SU-DHL-6 (cell line): ENCODE data around the gene SMAD1.

Experiments
- H2AFZ ChIP-seq: fragments of 200-600 bp; sonication (generic); 2 replicates; pipeline ENCODE4 v1.6.1; 2014; ENCODE audit warnings: low read depth, mild to moderate bottlenecking, moderate library complexity, mixed read lengths, antibody characterized with exemption, low read length; ENCODE audit not compliant: severe bottlenecking
- H3F3A ChIP-seq: fragments of 200-600 bp; shearing (Covaris generic); 2 replicates; pipeline ENCODE4 v1.6.0; 2016; ENCODE audit warnings: antibody characterized with exemption, mild to moderate bottlenecking; ENCODE audit not compliant: insufficient read depth
- H3K27ac ChIP-seq: fragments of 200-600 bp; sonication (generic); 2 replicates; pipeline ENCODE4 v1.5.1; 2016; ENCODE audit warnings: low read depth, mild to moderate bottlenecking, low read length, moderate library complexity, mixed read lengths
- H3K27me3 ChIP-seq: fragments of 200-600 bp; sonication (generic), shearing (Covaris generic); 2 replicates; pipeline ENCODE4 v1.6.0; 2014; ENCODE audit warnings: mild to moderate bottlenecking, low read length
- H3K36me3 ChIP-seq: fragments of 200-600 bp; sonication (generic); 2 replicates; pipeline ENCODE4 v1.6.1; 2014; ENCODE audit warnings: mild to moderate bottlenecking, low read length, mixed read lengths
- H3K4me2 ChIP-seq: fragments of 300-600, 200-600 bp; shearing (Covaris generic), sonication (generic); 2 replicates; pipeline ENCODE4 v1.6.0; 2014; ENCODE audit warnings: low read length, low read depth, mild to moderate bottlenecking; ENCODE audit not compliant: poor library complexity, severe bottlenecking
- H3K4me3 ChIP-seq: fragments of 200-600 bp; sonication (generic); 2 replicates; pipeline ENCODE4 v1.5.1; 2014; ENCODE audit warnings: antibody characterized with exemption, low read length, mild to moderate bottlenecking, mixed read lengths; ENCODE audit not compliant: insufficient read depth, poor library complexity, severe bottlenecking
- H3K79me2 ChIP-seq: fragments of 200-600 bp; sonication (generic); 2 replicates; pipeline ENCODE4 v1.6.1; 2014; ENCODE audit warnings: mild to moderate bottlenecking, low read length, moderate library complexity; ENCODE audit not compliant: insufficient read depth
- H3K9ac ChIP-seq: fragments of 200-600 bp; sonication (generic); 2 replicates; pipeline ENCODE4 v1.7.0; 2014; ENCODE audit warnings: mild to moderate bottlenecking, low read length
- H3K9me2 ChIP-seq: fragments of 200-600 bp; sonication (generic); replicated peaks from 2 replicates; pipeline ENCODE4 v1.6.1; 2014; ENCODE audit warnings: low read length; ENCODE audit not compliant: insufficient read depth
- H3K9me3 ChIP-seq: fragments of 200-600 bp; sonication (generic); 2 replicates; pipeline ENCODE4 v1.6.1; 2014; ENCODE audit warnings: low read length, mixed read lengths; ENCODE audit not compliant: insufficient read depth
- H4K20me1 ChIP-seq: fragments of 200-600 bp; sonication (generic); 2 replicates; pipeline ENCODE4 v1.6.1; 2014; ENCODE audit warnings: low read depth, mild to moderate bottlenecking, antibody characterized with exemption, low read length, moderate library complexity, mixed read lengths
- EZH2phosphoT487 ChIP-seq: fragments of 200-600 bp; sonication (generic), shearing (Covaris generic); conservative IDR thresholded peaks from 2 replicates; pipeline ENCODE4 v1.6.1; 2018; ENCODE audit warnings: mild to moderate bottlenecking, antibody characterized with exemption, low read length, moderate library complexity, mixed read lengths
- TF ChIP-seq, protein P1 (sequence below): fragments of 200-600 bp; sonication (generic); IDR thresholded peaks from one replicate; pipeline ENCODE4 v1.5.1; 2017; ENCODE audit warnings: antibody characterized with exemption, mild to moderate bottlenecking, low read length, moderate library complexity; ENCODE audit not compliant: insufficient read depth, poor library complexity, severe bottlenecking

SMAD1 gene

GRCh38 chr4:145557720-145558119 is 76.1 kb downstream of the SMAD1 start:
- Histone ChIP-seq H3K4me2 (no peak overlapping the region), H4K20me1 (no peaks in the 10 kb centered on the region), H3K9ac (no peak overlapping the region), H3K27ac (no peak overlapping the region), H3K27me3 (no peaks in the 10 kb centered on the region), H3K36me3 (no peaks in the 10 kb centered on the region), H3F3A (no peaks in the 10 kb centered on the region), H3K9me3 (no peaks in the 10 kb centered on the region), H3K79me2 (no peaks in the 10 kb centered on the region), H3K9me2 (no peaks in the 10 kb centered on the region), H3K4me3 (no peak overlapping the region), H2AFZ (no peak overlapping the region)
- TF ChIP-seq EZH2phosphoT487 = no peak
- TF ChIP-seq, protein P1, sequence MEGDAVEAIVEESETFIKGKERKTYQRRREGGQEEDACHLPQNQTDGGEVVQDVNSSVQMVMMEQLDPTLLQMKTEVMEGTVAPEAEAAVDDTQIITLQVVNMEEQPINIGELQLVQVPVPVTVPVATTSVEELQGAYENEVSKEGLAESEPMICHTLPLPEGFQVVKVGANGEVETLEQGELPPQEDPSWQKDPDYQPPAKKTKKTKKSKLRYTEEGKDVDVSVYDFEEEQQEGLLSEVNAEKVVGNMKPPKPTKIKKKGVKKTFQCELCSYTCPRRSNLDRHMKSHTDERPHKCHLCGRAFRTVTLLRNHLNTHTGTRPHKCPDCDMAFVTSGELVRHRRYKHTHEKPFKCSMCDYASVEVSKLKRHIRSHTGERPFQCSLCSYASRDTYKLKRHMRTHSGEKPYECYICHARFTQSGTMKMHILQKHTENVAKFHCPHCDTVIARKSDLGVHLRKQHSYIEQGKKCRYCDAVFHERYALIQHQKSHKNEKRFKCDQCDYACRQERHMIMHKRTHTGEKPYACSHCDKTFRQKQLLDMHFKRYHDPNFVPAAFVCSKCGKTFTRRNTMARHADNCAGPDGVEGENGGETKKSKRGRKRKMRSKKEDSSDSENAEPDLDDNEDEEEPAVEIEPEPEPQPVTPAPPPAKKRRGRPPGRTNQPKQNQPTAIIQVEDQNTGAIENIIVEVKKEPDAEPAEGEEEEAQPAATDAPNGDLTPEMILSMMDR = peak; percentile 94

GRCh38 chr4:145563293-145563985 is 81.8 kb downstream of the SMAD1 start:
- no peak overlapping the region for H3K9ac ChIP-seq
- TF ChIP-seq EZH2phosphoT487 = no peak
- TF ChIP-seq, protein P1 = no peak
- H2AFZ ChIP-seq = no peak overlapping the region
- H3K4me2 ChIP-seq = no peak overlapping the region
- no peaks in the 10 kb centered on the region for H3K27me3 ChIP-seq
- no peak overlapping the region for H3K27ac ChIP-seq
- no peaks in the 10 kb centered on the region for H4K20me1 ChIP-seq
- H3K9me3 ChIP-seq = no peaks in the 10 kb centered on the region
- no peaks in the 10 kb centered on the region for H3K79me2 ChIP-seq
- H3K4me3 ChIP-seq = no peak overlapping the region
- H3K36me3 ChIP-seq = no peaks in the 10 kb centered on the region
- no peaks in the 10 kb centered on the region for H3K9me2 ChIP-seq
- H3F3A ChIP-seq = no peaks in the 10 kb centered on the region

DNA sequence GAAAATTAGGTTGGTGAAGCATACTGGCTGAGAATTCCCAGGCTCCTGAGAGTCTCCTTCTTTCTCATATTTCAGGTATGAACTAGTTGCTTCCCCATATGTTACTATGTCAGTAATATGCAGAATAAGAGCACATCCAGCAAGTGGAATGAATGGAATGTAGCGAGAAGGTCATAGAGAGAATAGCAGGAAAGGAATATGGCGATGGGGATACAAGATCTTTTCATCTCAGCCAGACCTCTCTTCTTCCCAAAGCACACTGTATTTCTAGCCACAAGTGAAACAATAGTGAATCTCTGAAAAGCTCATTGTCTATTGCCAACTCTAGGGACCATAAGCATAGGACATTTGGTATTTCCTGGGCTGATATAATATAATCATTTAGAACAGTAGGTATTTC is 82.9 kb downstream of the SMAD1 start:
- H3K9me3 ChIP-seq = no peaks in the 10 kb centered on the region
- no peaks in the 10 kb centered on the region for H3K36me3 ChIP-seq
- H3F3A ChIP-seq = no peaks in the 10 kb centered on the region
- no peaks in the 10 kb centered on the region for H3K27me3 ChIP-seq
- no peak overlapping the region for H3K27ac ChIP-seq
- no peaks in the 10 kb centered on the region for H4K20me1 ChIP-seq
- H2AFZ ChIP-seq = no peak overlapping the region
- no peak overlapping the region for H3K4me2 ChIP-seq
- H3K4me3 ChIP-seq = no peak overlapping the region
- H3K9ac ChIP-seq = no peak overlapping the region
- TF ChIP-seq, protein P1 = no peak
- no peak for TF ChIP-seq EZH2phosphoT487
- H3K9me2 ChIP-seq = no peaks in the 10 kb centered on the region
- no peaks in the 10 kb centered on the region for H3K79me2 ChIP-seq

DNA sequence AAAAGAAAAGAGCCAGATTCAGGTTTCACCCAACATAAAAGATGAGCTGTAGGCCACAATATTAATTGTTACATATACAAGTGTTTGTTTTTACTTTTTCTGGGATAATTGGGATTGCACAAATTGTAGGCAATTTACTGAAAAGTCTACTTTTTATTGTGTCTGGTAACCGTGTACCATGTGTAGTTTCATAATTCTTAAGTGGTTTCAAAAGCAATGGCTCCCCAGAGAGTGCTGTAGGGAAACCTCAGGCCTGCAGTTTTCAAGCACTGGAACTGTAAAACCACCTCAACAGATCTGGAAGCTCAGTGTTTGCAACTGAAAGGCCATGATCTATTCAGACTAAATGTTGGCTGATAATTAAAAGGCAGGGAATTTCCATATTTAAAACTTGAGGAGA is 83.7 kb downstream of the SMAD1 start:
- no peak for TF ChIP-seq EZH2phosphoT487
- TF ChIP-seq, protein P1 = no peak
- Histone ChIP-seq H3K27ac (no peak overlapping the region), H3F3A (no peaks in the 10 kb centered on the region), H3K9me2 (no peaks in the 10 kb centered on the region), H3K27me3 (no peaks in the 10 kb centered on the region), H2AFZ (no peak overlapping the region), H3K79me2 (no peaks in the 10 kb centered on the region), H4K20me1 (no peaks in the 10 kb centered on the region), H3K4me2 (no peak overlapping the region), H3K9me3 (no peaks in the 10 kb centered on the region), H3K36me3 (no peaks in the 10 kb centered on the region), H3K9ac (no peak overlapping the region), H3K4me3 (no peak overlapping the region)
